Sigmoid colon (tissue), 4 donors: Measurements from ENCODE around the gene PARVG.

ENCODE experiments used
- EP300 ChIP-seq, 4 donors: sonication (generic); formaldehyde crosslinking; IDR thresholded peaks; one replicate each; pipeline ENCODE4 v1.6.1; 2017; ENCODE audit warnings: antibody characterized with exemption in 4 of 4
- POLR2AphosphoS5 ChIP-seq, 4 donors: sonication (generic); formaldehyde crosslinking; IDR thresholded peaks; one replicate each; pipeline ENCODE4 v1.6.1; 2017; ENCODE audit warnings: antibody characterized with exemption in 4 of 4
- TF ChIP-seq, protein P1 (sequence below), 4 experiments: fragments of 450-650 bp in 3 of 4; fragments of 200-600 bp in 1 of 4; IDR thresholded peaks; one replicate each; pipeline ENCODE4 v1.5.1; 2016 to 2019; ENCODE audit warnings: antibody characterized with exemption in 4 of 4, mild to moderate bottlenecking in 3 of 4, moderate library complexity in 2 of 4

DNA sequence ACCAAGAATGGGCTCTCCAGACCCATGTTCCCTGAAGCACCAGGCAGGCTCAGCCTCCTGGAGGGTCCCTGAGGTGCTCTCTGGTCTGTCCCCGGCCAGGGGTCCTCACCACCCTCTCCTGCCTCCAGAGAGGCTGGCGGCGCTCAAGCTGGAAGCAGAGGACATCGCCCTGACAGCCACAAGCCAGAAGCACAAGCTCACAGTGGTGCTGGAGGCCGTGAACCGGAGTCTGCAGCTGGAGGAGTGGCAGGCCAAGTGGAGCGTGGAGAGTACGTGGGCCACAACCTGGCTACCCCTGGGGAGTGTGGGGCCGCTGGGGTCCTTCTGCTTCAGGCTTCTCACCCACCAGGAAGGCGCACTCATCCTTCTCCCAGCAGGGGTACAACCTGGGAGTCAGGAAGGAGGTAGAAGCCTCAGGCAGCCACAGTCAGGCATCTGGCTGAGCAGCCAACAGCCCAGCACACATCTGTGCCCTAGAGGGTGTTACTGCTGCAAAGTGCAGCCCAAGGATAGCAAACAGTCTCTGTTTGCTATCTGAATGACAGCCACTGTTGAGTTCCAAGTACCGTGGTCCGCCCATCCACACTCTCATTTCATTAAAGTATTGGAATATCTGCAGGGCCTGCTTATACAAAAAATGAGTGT is 8.4 kb downstream of the PARVG start:
- TF ChIP-seq, protein P1, sequence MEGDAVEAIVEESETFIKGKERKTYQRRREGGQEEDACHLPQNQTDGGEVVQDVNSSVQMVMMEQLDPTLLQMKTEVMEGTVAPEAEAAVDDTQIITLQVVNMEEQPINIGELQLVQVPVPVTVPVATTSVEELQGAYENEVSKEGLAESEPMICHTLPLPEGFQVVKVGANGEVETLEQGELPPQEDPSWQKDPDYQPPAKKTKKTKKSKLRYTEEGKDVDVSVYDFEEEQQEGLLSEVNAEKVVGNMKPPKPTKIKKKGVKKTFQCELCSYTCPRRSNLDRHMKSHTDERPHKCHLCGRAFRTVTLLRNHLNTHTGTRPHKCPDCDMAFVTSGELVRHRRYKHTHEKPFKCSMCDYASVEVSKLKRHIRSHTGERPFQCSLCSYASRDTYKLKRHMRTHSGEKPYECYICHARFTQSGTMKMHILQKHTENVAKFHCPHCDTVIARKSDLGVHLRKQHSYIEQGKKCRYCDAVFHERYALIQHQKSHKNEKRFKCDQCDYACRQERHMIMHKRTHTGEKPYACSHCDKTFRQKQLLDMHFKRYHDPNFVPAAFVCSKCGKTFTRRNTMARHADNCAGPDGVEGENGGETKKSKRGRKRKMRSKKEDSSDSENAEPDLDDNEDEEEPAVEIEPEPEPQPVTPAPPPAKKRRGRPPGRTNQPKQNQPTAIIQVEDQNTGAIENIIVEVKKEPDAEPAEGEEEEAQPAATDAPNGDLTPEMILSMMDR (IDR thresholded peaks at IDR 0.05) = no peak
- TF ChIP-seq POLR2AphosphoS5 (IDR thresholded peaks at IDR 0.05) (no peak), EP300 (IDR thresholded peaks at IDR 0.05) (no peak)
